Left ventricle myocardium inferior (tissue), 1 donor: ENCODE data around the gene ATG101. TPM values are rescaled to one million over a fixed set of nuclear protein-coding genes. Genes with fewer than 3 reads are reported as not detected.

Source experiments
- DNase-seq: peaks from one replicate; pipeline ENCODE4 v3.0.0-alpha.2; 2020
- H3K27ac ChIP-seq: fragments of 200-600 bp; replicated peaks from 2 replicates; pipeline ENCODE4 v1.8.0; 2021
- H3K27me3 ChIP-seq: fragments of 200-600 bp; 2 replicates; pipeline ENCODE4 v1.8.0; 2021; ENCODE audit warnings: low read depth
- H3K36me3 ChIP-seq: fragments of 200-600 bp; 2 replicates; pipeline ENCODE4 v1.8.0; 2021
- H3K4me1 ChIP-seq: fragments of 200-600 bp; 2 replicates; pipeline ENCODE4 v1.8.0; 2021
- H3K4me3 ChIP-seq: fragments of 200-600 bp; 2 replicates; pipeline ENCODE4 v1.8.0; 2021; ENCODE audit warnings: mild to moderate bottlenecking, moderate library complexity
- H3K9me3 ChIP-seq: fragments of 200-600 bp; replicated peaks from 2 replicates; pipeline ENCODE4 v1.8.0; 2021
- CTCF ChIP-seq: fragments of 200-600 bp; IDR thresholded peaks from 2 replicates; pipeline ENCODE4 v1.8.0; 2021; ENCODE audit warnings: antibody characterized with exemption, mild to moderate bottlenecking, borderline replicate concordance
- intact Hi-C: fragments of 100-400 bp; cut with micrococcal nuclease; formaldehyde crosslinking; loops from one replicate; pipeline ENCODE4 v1.11.0; 2022
- total RNA-seq: library from RNA; stranded (reverse); fragmentation: NEBNext Ultra II Directional; extraction: Animal tissue kit (Norgen Biotek cat#: 25700); gene quantifications from one replicate; pipeline ENCODE4 v1.2.1, GENCODE V29; 2021
- donor health status: DM: no; HTN: yes; CAD: no; lungs with severe emphysema.

The ATG101 gene
- total RNA-seq, 1 donor from 2014 or later, result 23.8 TPM

- H3K4me3 ChIP-seq, result no peak overlapping the region
- no peak for TF ChIP-seq CTCF
- peak overlapping the region; percentile 91 for H3K27ac ChIP-seq
- peaks cover 13% of the 10 kb centered on the region for H3K27me3 ChIP-seq
- intact Hi-C loops, result no loop called here
- no peak for DNase-seq
- peaks cover 47% of the 10 kb centered on the region for H3K4me1 ChIP-seq
- H3K36me3 ChIP-seq, result no peaks in the 10 kb centered on the region
- H3K9me3 ChIP-seq, result no peaks in the 10 kb centered on the region
Measured at GRCh38 chr12:52125476-52125900, 55.7 kb downstream of the ATG101 start.

GRCh38 chr12:52126050-52126604 is 56.3 kb downstream of the ATG101 start:
- Histone ChIP-seq H3K27ac (peak overlapping the region; percentile 91), H3K27me3 (peaks cover 6% of the 10 kb centered on the region), H3K4me3 (no peak overlapping the region), H3K36me3 (no peaks in the 10 kb centered on the region), H3K4me1 (peaks cover 47% of the 10 kb centered on the region), H3K9me3 (no peaks in the 10 kb centered on the region)
- intact Hi-C loops, result no loop called here
- no peak for TF ChIP-seq CTCF
- DNase-seq, result no peak

Other genes starting within 250 kb of the ATG101 start
- 0.30 TPM for gene FIGNL2, start 221.3 kb upstream of the ATG101 start, total RNA-seq
- not detected for gene ANKRD33, start 181.9 kb upstream of the ATG101 start, total RNA-seq
- gene ACVRL1, start 162.5 kb upstream of the ATG101 start, total RNA-seq, result 36.9 TPM
- gene ACVR1B, start 118.3 kb upstream of the ATG101 start, total RNA-seq, result 8.5 TPM
- gene TAMALIN, start 63.0 kb upstream of the ATG101 start, total RNA-seq, result 20.0 TPM
- 55.5 TPM for gene NR4A1, start 18.5 kb upstream of the ATG101 start, total RNA-seq
- 0.30 TPM for gene SMIM41, start 9.7 kb downstream of the ATG101 start, total RNA-seq
- not detected for gene KRT80, start 122.0 kb downstream of the ATG101 start, total RNA-seq
- gene KRT7, start 163.3 kb downstream of the ATG101 start, total RNA-seq, result not detected
- not detected for gene KRT86, start 204.7 kb downstream of the ATG101 start, total RNA-seq
- not detected for gene KRT81, start 221.6 kb downstream of the ATG101 start, total RNA-seq